Adipocyte (in vitro differentiated cells): ENCODE data around the gene CAMTA1.

Experiments
- DNase-seq: peaks from one replicate; pipeline ENCODE4 v3.0.0-alpha.2; 2015; ENCODE audit warnings: low read depth
- H3K27me3 ChIP-seq: replicated peaks from 2 replicates; pipeline ENCODE4 v1.7.0; 2013; ENCODE audit warnings: mild to moderate bottlenecking, low read length, moderate library complexity; ENCODE audit not compliant: control insufficient read depth, insufficient read depth
- H3K36me3 ChIP-seq: 2 replicates; pipeline ENCODE4 v1.7.0; 2013; ENCODE audit warnings: low read length, mild to moderate bottlenecking, moderate library complexity; ENCODE audit not compliant: control insufficient read depth, insufficient read depth, severe bottlenecking
- H3K4me1 ChIP-seq: 2 replicates; pipeline ENCODE4 v1.7.0; 2013; ENCODE audit warnings: mild to moderate bottlenecking, low read length, moderate library complexity; ENCODE audit not compliant: control insufficient read depth, insufficient read depth
- H3K4me3 ChIP-seq: 2 replicates; pipeline ENCODE4 v1.7.0; 2013; ENCODE audit warnings: mild to moderate bottlenecking, low read length, moderate library complexity
- H3K9ac ChIP-seq: 2 replicates; pipeline ENCODE4 v1.7.0; 2013; ENCODE audit warnings: mild to moderate bottlenecking, low read length, moderate library complexity
- H3K9me3 ChIP-seq: 2 replicates; pipeline ENCODE4 v1.7.0; 2013; ENCODE audit warnings: mild to moderate bottlenecking, low read length, moderate library complexity; ENCODE audit not compliant: control insufficient read depth

The CAMTA1 gene

GRCh38 chr1:7460807-7461206, 675.6 kb downstream of the CAMTA1 start:
- H3K36me3 ChIP-seq: no peaks in the 10 kb centered on the region
- H3K4me3 ChIP-seq: no peak overlapping the region
- no peak for DNase-seq
- no peaks in the 10 kb centered on the region for H3K9me3 ChIP-seq
- H3K27me3 ChIP-seq: peaks cover 4% of the 10 kb centered on the region
- no peak overlapping the region for H3K9ac ChIP-seq
- peaks cover 25% of the 10 kb centered on the region for H3K4me1 ChIP-seq

GRCh38 chr1:7462617-7463016, 677.4 kb downstream of the CAMTA1 start:
- Histone ChIP-seq H3K36me3 (no peaks in the 10 kb centered on the region), H3K9me3 (no peaks in the 10 kb centered on the region), H3K9ac (no peak overlapping the region), H3K4me1 (peaks cover 24% of the 10 kb centered on the region), H3K27me3 (peaks cover 4% of the 10 kb centered on the region), H3K4me3 (no peak overlapping the region)
- no peak for DNase-seq

GRCh38 chr1:7463526-7463925, 678.3 kb downstream of the CAMTA1 start:
- Histone ChIP-seq H3K4me1 (peaks cover 20% of the 10 kb centered on the region), H3K27me3 (peaks cover 4% of the 10 kb centered on the region), H3K9ac (no peak overlapping the region), H3K4me3 (no peak overlapping the region), H3K36me3 (no peaks in the 10 kb centered on the region), H3K9me3 (no peaks in the 10 kb centered on the region)
- DNase-seq: no peak

GRCh38 chr1:7464736-7465135, 679.5 kb downstream of the CAMTA1 start:
- Histone ChIP-seq H3K9ac (no peak overlapping the region), H3K4me3 (no peak overlapping the region), H3K27me3 (peaks cover 4% of the 10 kb centered on the region), H3K4me1 (peaks cover 16% of the 10 kb centered on the region), H3K9me3 (no peaks in the 10 kb centered on the region), H3K36me3 (no peaks in the 10 kb centered on the region)
- DNase-seq: no peak

GRCh38 chr1:7467476-7468175, 682.4 kb downstream of the CAMTA1 start:
- no peaks in the 10 kb centered on the region for H3K9me3 ChIP-seq
- no peak for DNase-seq
- H3K36me3 ChIP-seq: no peaks in the 10 kb centered on the region
- no peak overlapping the region for H3K9ac ChIP-seq
- no peak overlapping the region for H3K4me3 ChIP-seq
- peaks cover 4% of the 10 kb centered on the region for H3K27me3 ChIP-seq
- H3K4me1 ChIP-seq: peaks cover 33% of the 10 kb centered on the region

GRCh38 chr1:7468248-7468647, 683.0 kb downstream of the CAMTA1 start:
- H3K4me3 ChIP-seq: no peak overlapping the region
- no peak overlapping the region for H3K9ac ChIP-seq
- no peaks in the 10 kb centered on the region for H3K9me3 ChIP-seq
- peaks cover 33% of the 10 kb centered on the region for H3K4me1 ChIP-seq
- H3K27me3 ChIP-seq: no peaks in the 10 kb centered on the region
- no peaks in the 10 kb centered on the region for H3K36me3 ChIP-seq
- no peak for DNase-seq

GRCh38 chr1:7469255-7469938, 684.1 kb downstream of the CAMTA1 start:
- H3K27me3 ChIP-seq: no peaks in the 10 kb centered on the region
- no peak overlapping the region for H3K4me3 ChIP-seq
- H3K9ac ChIP-seq: no peak overlapping the region
- no peaks in the 10 kb centered on the region for H3K36me3 ChIP-seq
- peaks cover 28% of the 10 kb centered on the region for H3K4me1 ChIP-seq
- peak; percentile 84 for DNase-seq
- no peaks in the 10 kb centered on the region for H3K9me3 ChIP-seq

GRCh38 chr1:7470904-7471638, 685.8 kb downstream of the CAMTA1 start:
- no peaks in the 10 kb centered on the region for H3K36me3 ChIP-seq
- no peak overlapping the region for H3K9ac ChIP-seq
- H3K9me3 ChIP-seq: no peaks in the 10 kb centered on the region
- H3K27me3 ChIP-seq: no peaks in the 10 kb centered on the region
- no peak overlapping the region for H3K4me3 ChIP-seq
- H3K4me1 ChIP-seq: peaks cover 26% of the 10 kb centered on the region
- peak; percentile 98 for DNase-seq

GRCh38 chr1:7471836-7472235, 686.6 kb downstream of the CAMTA1 start:
- DNase-seq: peak; percentile 83
- H3K27me3 ChIP-seq: no peaks in the 10 kb centered on the region
- peaks cover 27% of the 10 kb centered on the region for H3K4me1 ChIP-seq
- H3K9ac ChIP-seq: no peak overlapping the region
- no peak overlapping the region for H3K4me3 ChIP-seq
- H3K9me3 ChIP-seq: no peaks in the 10 kb centered on the region
- H3K36me3 ChIP-seq: no peaks in the 10 kb centered on the region

GRCh38 chr1:7473223-7474142, 688.2 kb downstream of the CAMTA1 start:
- Histone ChIP-seq H3K4me1 (peaks cover 31% of the 10 kb centered on the region), H3K36me3 (no peaks in the 10 kb centered on the region)

GRCh38 chr1:7474143-7474490, 688.9 kb downstream of the CAMTA1 start:
- H3K27me3 ChIP-seq: peaks cover 3% of the 10 kb centered on the region
- H3K9ac ChIP-seq: no peak overlapping the region
- H3K4me1 ChIP-seq: peaks cover 36% of the 10 kb centered on the region
- no peak overlapping the region for H3K4me3 ChIP-seq
- no peak for DNase-seq
- H3K9me3 ChIP-seq: no peaks in the 10 kb centered on the region
- no peaks in the 10 kb centered on the region for H3K36me3 ChIP-seq

More at GRCh38 chr1:7473223-7474142, 688.2 kb downstream of the CAMTA1 start:
- DNase-seq: no peak
- Histone ChIP-seq H3K27me3 (peaks cover 3% of the 10 kb centered on the region), H3K4me3 (no peak overlapping the region), H3K9me3 (no peaks in the 10 kb centered on the region), H3K9ac (no peak overlapping the region)
